ENCODE data around the gene INKA2. TPM values are rescaled to one million over a fixed set of nuclear protein-coding genes. Genes with fewer than 3 reads are reported as not detected.

INKA2 gene
- total and polyA plus RNA-seq, 10 of the 15 experiments (the other 5 are each of a cell fraction or from before 2014, with no cell fraction given): 0.38 to 5.1 (median 1.3) TPM; not detected in 1

GRCh38 chr1:111777301-111777700 is 38.1 kb upstream of the INKA2 start:
- ChIA-PET RAD21 (ENCODE audit: unreplicated experiment) (no interaction called here), POLR2A (no interaction called here), CTCF (interaction anchor here (0.5 to 1.1 kb wide), 2 partner anchors 63 to 326 kb away, joined by 3 read pairs; no protein-coding TSS in a partner anchor), SMC1A (ENCODE audit: uncharacterized antibody, unreplicated experiment) (no interaction called here)
- DNase-seq (ENCODE audit: low read depth, low spot score) (no peak), ATAC-seq (no peak), FAIRE-seq (no peak)
- no TSS peak for BruUV-seq (replicated peaks)
- H3K9me3 ChIP-seq (replicated peaks; ENCODE audit: control insufficient read depth, insufficient read depth, low read length): no peaks in the 10 kb centered on the region
- H4K20me1 ChIP-seq (ENCODE audit: control insufficient read depth, insufficient read depth): no peaks in the 10 kb centered on the region
- no peak overlapping the region for H3K9ac ChIP-seq (ENCODE audit: control insufficient read depth, insufficient read depth, low read length)
- 71% methylated on average over 1 of the region's 1 CpG for WGBS (ENCODE audit: insufficient coverage, insufficient replicate concordance, low lambda C conversion rate, missing lambda C conversion rate)
- no peak overlapping the region for H3K4me3 ChIP-seq
- no peaks in the 10 kb centered on the region for H3K79me2 ChIP-seq (ENCODE audit: control insufficient read depth, insufficient read depth, low read length)
- in situ Hi-C loops (cut with MboI) (no loop called here), intact Hi-C loops (cut with micrococcal nuclease; ENCODE audit: unreplicated experiment) (no loop called here)
- no peak overlapping the region for H3K27ac ChIP-seq (ENCODE audit: control insufficient read depth, insufficient read depth)
- H3K36me3 ChIP-seq (ENCODE audit: control insufficient read depth in 2 of 2, insufficient read depth in 2 of 2, low read length in 1 of 2): no peaks in the 10 kb centered on the region
- H3K4me2 ChIP-seq (ENCODE audit: control insufficient read depth, insufficient read depth): no peak overlapping the region
- no peaks in the 10 kb centered on the region for H3K4me1 ChIP-seq (ENCODE audit: control insufficient read depth, insufficient read depth, low read length)
- no peak overlapping the region for H2AFZ ChIP-seq (ENCODE audit: control insufficient read depth, low read depth, low read length)
- no peaks in the 10 kb centered on the region; a peak in 1 of 4 replicates for H3K27me3 ChIP-seq (replicated peaks in 1 of 2; ENCODE audit: control insufficient read depth in 2 of 2, insufficient read depth in 2 of 2, low read length in 1 of 2)
- TF ChIP-seq TCF12 (IDR thresholded peaks at IDR 0.05; ENCODE audit: low read depth, low read length): no peak
- no peak for TF ChIP-seq RBBP5 (conservative IDR thresholded peaks at IDR 0.05)
- TF ChIP-seq, protein P1, sequence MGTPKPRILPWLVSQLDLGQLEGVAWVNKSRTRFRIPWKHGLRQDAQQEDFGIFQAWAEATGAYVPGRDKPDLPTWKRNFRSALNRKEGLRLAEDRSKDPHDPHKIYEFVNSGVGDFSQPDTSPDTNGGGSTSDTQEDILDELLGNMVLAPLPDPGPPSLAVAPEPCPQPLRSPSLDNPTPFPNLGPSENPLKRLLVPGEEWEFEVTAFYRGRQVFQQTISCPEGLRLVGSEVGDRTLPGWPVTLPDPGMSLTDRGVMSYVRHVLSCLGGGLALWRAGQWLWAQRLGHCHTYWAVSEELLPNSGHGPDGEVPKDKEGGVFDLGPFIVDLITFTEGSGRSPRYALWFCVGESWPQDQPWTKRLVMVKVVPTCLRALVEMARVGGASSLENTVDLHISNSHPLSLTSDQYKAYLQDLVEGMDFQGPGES (IDR thresholded peaks at IDR 0.05): no peak
- TF ChIP-seq FOS (IDR thresholded peaks at IDR 0.05; ENCODE audit: borderline replicate concordance, extremely low read depth, insufficient read length): no peak
- TF ChIP-seq ZNF24 (IDR thresholded peaks at IDR 0.05): no peak
- no peak for TF ChIP-seq BACH1 (IDR thresholded peaks at IDR 0.05; ENCODE audit: borderline replicate concordance)
- TF ChIP-seq USF2 (IDR thresholded peaks at IDR 0.05; ENCODE audit: borderline replicate concordance, low read depth, low read length): no peak
- no peak for TF ChIP-seq RFX5 (IDR thresholded peaks at IDR 0.05; ENCODE audit: low read depth, low read length)
- no peak for TF ChIP-seq TCF3 (IDR thresholded peaks at IDR 0.05; ENCODE audit: borderline replicate concordance, insufficient read depth, low read depth, low read length)
- TF ChIP-seq YY1 (IDR thresholded peaks at IDR 0.05; ENCODE audit: low read depth, low read length): no peak
- no peak for TF ChIP-seq ZNF217 (IDR thresholded peaks at IDR 0.05)
- TF ChIP-seq NFIC (IDR thresholded peaks at IDR 0.05; ENCODE audit: low read depth, low read length): no peak
- no peak for TF ChIP-seq SMC3 (IDR thresholded peaks at IDR 0.05; ENCODE audit: borderline replicate concordance, low read length)
- TF ChIP-seq, protein P2, sequence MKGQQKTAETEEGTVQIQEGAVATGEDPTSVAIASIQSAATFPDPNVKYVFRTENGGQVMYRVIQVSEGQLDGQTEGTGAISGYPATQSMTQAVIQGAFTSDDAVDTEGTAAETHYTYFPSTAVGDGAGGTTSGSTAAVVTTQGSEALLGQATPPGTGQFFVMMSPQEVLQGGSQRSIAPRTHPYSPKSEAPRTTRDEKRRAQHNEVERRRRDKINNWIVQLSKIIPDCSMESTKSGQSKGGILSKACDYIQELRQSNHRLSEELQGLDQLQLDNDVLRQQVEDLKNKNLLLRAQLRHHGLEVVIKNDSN (IDR thresholded peaks at IDR 0.05; ENCODE audit: borderline replicate concordance, extremely low read length, insufficient read depth, low read depth, low read length): no peak
- TF ChIP-seq IKZF1 (conservative IDR thresholded peaks at IDR 0.05): no peak
- no peak for TF ChIP-seq POU2F2 (IDR thresholded peaks at IDR 0.05; ENCODE audit: borderline replicate concordance, low read depth, low read length)
- TF ChIP-seq CBX5 (IDR thresholded peaks at IDR 0.05; ENCODE audit: low read depth): no peak
- no peak for TF ChIP-seq SMAD1 (IDR thresholded peaks at IDR 0.05; ENCODE audit: low read depth, partially characterized antibody)
- TF ChIP-seq, protein P3, sequence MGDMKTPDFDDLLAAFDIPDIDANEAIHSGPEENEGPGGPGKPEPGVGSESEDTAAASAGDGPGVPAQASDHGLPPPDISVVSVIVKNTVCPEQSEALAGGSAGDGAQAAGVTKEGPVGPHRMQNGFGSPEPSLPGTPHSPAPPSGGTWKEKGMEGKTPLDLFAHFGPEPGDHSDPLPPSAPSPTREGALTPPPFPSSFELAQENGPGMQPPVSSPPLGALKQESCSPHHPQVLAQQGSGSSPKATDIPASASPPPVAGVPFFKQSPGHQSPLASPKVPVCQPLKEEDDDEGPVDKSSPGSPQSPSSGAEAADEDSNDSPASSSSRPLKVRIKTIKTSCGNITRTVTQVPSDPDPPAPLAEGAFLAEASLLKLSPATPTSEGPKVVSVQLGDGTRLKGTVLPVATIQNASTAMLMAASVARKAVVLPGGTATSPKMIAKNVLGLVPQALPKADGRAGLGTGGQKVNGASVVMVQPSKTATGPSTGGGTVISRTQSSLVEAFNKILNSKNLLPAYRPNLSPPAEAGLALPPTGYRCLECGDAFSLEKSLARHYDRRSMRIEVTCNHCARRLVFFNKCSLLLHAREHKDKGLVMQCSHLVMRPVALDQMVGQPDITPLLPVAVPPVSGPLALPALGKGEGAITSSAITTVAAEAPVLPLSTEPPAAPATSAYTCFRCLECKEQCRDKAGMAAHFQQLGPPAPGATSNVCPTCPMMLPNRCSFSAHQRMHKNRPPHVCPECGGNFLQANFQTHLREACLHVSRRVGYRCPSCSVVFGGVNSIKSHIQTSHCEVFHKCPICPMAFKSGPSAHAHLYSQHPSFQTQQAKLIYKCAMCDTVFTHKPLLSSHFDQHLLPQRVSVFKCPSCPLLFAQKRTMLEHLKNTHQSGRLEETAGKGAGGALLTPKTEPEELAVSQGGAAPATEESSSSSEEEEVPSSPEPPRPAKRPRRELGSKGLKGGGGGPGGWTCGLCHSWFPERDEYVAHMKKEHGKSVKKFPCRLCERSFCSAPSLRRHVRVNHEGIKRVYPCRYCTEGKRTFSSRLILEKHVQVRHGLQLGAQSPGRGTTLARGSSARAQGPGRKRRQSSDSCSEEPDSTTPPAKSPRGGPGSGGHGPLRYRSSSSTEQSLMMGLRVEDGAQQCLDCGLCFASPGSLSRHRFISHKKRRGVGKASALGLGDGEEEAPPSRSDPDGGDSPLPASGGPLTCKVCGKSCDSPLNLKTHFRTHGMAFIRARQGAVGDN (IDR thresholded peaks at IDR 0.05): no peak
